ENCODE data around the gene CKAP2.
"Not testable (repeated sequence)": the region's sequence is repeated elsewhere in the genome, so short reads cannot be mapped to it uniquely, and the experiment has no call there.

CKAP2 gene

GRCh38 chr13:52454820-52455676, at the start of gene CKAP2:
Gene CKAP2, plus strand, starts transcription at chr13:52455478. Its CDS starts 79 bp downstream, at chr13:52455557.
- DNase-seq: peak; percentile 91

GRCh38 chr13:52405767-52406494, 49.3 kb upstream of the CKAP2 start, which contains the start of gene THSD1:
Gene THSD1, minus strand, starts transcription at chr13:52406172. Its CDS starts 3,572 bp downstream, at chr13:52402600.
- no peak for DNase-seq

GRCh38 chr13:52406629-52407028, 48.6 kb upstream of the CKAP2 start:
- no peak for DNase-seq

- DNase-seq: not testable (repeated sequence)
Observed at GRCh38 chr13:52407436-52407835, 47.8 kb upstream of the CKAP2 start.

- DNase-seq: not testable (repeated sequence)
Observed at GRCh38 chr13:52408071-52408658, 47.1 kb upstream of the CKAP2 start.

- DNase-seq: no peak
Observed at GRCh38 chr13:52411629-52412028, 43.6 kb upstream of the CKAP2 start.

GRCh38 chr13:52412128-52412527, 43.1 kb upstream of the CKAP2 start:
- DNase-seq: no peak

- no peak for DNase-seq
Observed at GRCh38 chr13:52414051-52414450, 41.2 kb upstream of the CKAP2 start.

GRCh38 chr13:52414963-52415362, 40.3 kb upstream of the CKAP2 start:
- no peak for DNase-seq

- no peak for DNase-seq
Observed at GRCh38 chr13:52419080-52419479, 36.2 kb upstream of the CKAP2 start.

- DNase-seq: no peak
Observed at GRCh38 chr13:52421216-52421615, 34.1 kb upstream of the CKAP2 start.

- DNase-seq: no peak
Observed at GRCh38 chr13:52428295-52428694, 27.0 kb upstream of the CKAP2 start.

- DNase-seq: no peak
Observed at GRCh38 chr13:52432456-52432855, 22.8 kb upstream of the CKAP2 start.

- DNase-seq: no peak
Observed at GRCh38 chr13:52446265-52446664, 9.0 kb upstream of the CKAP2 start.

GRCh38 chr13:52447354-52447753, 7.9 kb upstream of the CKAP2 start:
- no peak for DNase-seq

GRCh38 chr13:52447815-52448552, 7.3 kb upstream of the CKAP2 start:
- no peak for DNase-seq

GRCh38 chr13:52449331-52450011, 5.8 kb upstream of the CKAP2 start:
- no peak for DNase-seq

GRCh38 chr13:52450012-52450792, 5.1 kb upstream of the CKAP2 start, which contains the start of gene VPS36:
Gene VPS36, minus strand, starts transcription at chr13:52450634. Its CDS starts 40 bp downstream, at chr13:52450594.
- peak; percentile 92 to 93 for DNase-seq

GRCh38 chr13:52450793-52451116, 4.5 kb upstream of the CKAP2 start:
- no peak for DNase-seq

GRCh38 chr13:52451135-52451804, 4.0 kb upstream of the CKAP2 start:
- DNase-seq: no peak

GRCh38 chr13:52452470-52452869, 2.8 kb upstream of the CKAP2 start:
- DNase-seq: no peak

Data from activated CD4-positive, alpha-beta T cell treated with anti-CD3 and anti-CD28 coated beads, Interleukin-2, amount 50 U/mL, for 4 hours (primary cell).